GM19467 (cell line): Measurements from ENCODE around the gene FHIT.
"Not testable (repeated sequence)": the region's sequence is repeated elsewhere in the genome, so short reads cannot be mapped to it uniquely, and the experiment has no call there.

ENCODE experiments used
- ATAC-seq: cut with Tn5 transposase; IDR thresholded peaks from one replicate; pipeline ENCODE4 v1.9.1; 2021; ENCODE audit warnings: mild to moderate bottlenecking, moderate library complexity; ENCODE audit not compliant: unreplicated experiment

FHIT gene

GRCh38 chr3:59994732-59995304 lies 1256.4 kb downstream of the FHIT start:
- no peak for ATAC-seq

- no peak for ATAC-seq
Measured at GRCh38 chr3:59992578-59992977, 1258.7 kb downstream of the FHIT start.

- no peak for ATAC-seq
Measured at GRCh38 chr3:59990915-59991314, 1260.3 kb downstream of the FHIT start.

- no peak for ATAC-seq
Measured at GRCh38 chr3:59982510-59982909, 1268.7 kb downstream of the FHIT start.

GRCh38 chr3:59981377-59981776 lies 1269.9 kb downstream of the FHIT start:
- ATAC-seq: no peak

- ATAC-seq: no peak
Measured at GRCh38 chr3:59980576-59980975, 1270.7 kb downstream of the FHIT start.

GRCh38 chr3:59979542-59979941 lies 1271.7 kb downstream of the FHIT start:
- no peak for ATAC-seq

GRCh38 chr3:59978979-59979378 lies 1272.3 kb downstream of the FHIT start:
- no peak for ATAC-seq

GRCh38 chr3:59970796-59971195 lies 1280.5 kb downstream of the FHIT start:
- no peak for ATAC-seq

- no peak for ATAC-seq
Measured at GRCh38 chr3:59970376-59970775, 1280.9 kb downstream of the FHIT start.

GRCh38 chr3:59968513-59969045 lies 1282.7 kb downstream of the FHIT start:
- no peak for ATAC-seq

GRCh38 chr3:59963676-59964075 lies 1287.6 kb downstream of the FHIT start:
- no peak for ATAC-seq

- no peak for ATAC-seq
Measured at GRCh38 chr3:59957150-59957549, 1294.1 kb downstream of the FHIT start.

- no peak for ATAC-seq
Measured at GRCh38 chr3:59953104-59953503, 1298.1 kb downstream of the FHIT start.

- no peak for ATAC-seq
Measured at GRCh38 chr3:59949311-59949710, 1301.9 kb downstream of the FHIT start.

GRCh38 chr3:59946401-59946800 lies 1304.9 kb downstream of the FHIT start:
- no peak for ATAC-seq

- ATAC-seq: no peak
Measured at GRCh38 chr3:59940718-59941117, 1310.5 kb downstream of the FHIT start.

- ATAC-seq: no peak
Measured at GRCh38 chr3:59939826-59940426, 1311.3 kb downstream of the FHIT start.

GRCh38 chr3:59938828-59939227 lies 1312.4 kb downstream of the FHIT start:
- ATAC-seq: no peak

GRCh38 chr3:59937201-59937600 lies 1314.1 kb downstream of the FHIT start:
- ATAC-seq: no peak

- ATAC-seq: no peak
Measured at GRCh38 chr3:59936472-59936871, 1314.8 kb downstream of the FHIT start.

- ATAC-seq: peak; percentile 92
Measured at GRCh38 chr3:59935025-59935424, 1316.2 kb downstream of the FHIT start.

GRCh38 chr3:59934560-59934959 lies 1316.7 kb downstream of the FHIT start:
- ATAC-seq: not testable (repeated sequence)
